GM19438 (cell line): Measurements from ENCODE around the gene APOA5.
"Not testable (repeated sequence)": the region's sequence is repeated elsewhere in the genome, so short reads cannot be mapped to it uniquely, and the experiment has no call there.

Experiments
- ATAC-seq: cut with Tn5 transposase; IDR thresholded peaks from one replicate; pipeline ENCODE4 v1.9.1; 2021; ENCODE audit warnings: low read depth; ENCODE audit not compliant: unreplicated experiment

APOA5 gene, protein sequence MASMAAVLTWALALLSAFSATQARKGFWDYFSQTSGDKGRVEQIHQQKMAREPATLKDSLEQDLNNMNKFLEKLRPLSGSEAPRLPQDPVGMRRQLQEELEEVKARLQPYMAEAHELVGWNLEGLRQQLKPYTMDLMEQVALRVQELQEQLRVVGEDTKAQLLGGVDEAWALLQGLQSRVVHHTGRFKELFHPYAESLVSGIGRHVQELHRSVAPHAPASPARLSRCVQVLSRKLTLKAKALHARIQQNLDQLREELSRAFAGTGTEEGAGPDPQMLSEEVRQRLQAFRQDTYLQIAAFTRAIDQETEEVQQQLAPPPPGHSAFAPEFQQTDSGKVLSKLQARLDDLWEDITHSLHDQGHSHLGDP

DNA sequence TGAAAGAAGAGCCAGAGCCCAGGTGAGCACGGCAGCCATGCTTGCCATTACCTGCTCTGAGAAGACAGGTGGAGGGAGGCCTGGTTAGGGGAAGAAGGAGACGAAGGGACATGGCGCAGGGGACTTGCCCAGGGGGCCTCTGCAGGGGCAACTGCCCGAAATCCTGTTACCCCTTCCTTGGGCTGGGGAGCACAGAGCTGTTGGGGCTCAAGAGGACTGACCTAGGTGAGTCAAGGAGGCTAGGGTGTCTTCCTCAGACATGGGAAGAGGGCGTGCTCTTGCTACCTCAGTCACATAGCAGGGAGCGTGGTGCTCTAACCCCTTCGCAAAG lies at the start of gene APOA5:
APOA5 (minus strand) TSS at position 67 of the 331 bp plus-strand sequence; CDS start at position 48, 19 bp downstream.
- no peak for ATAC-seq

DNA sequence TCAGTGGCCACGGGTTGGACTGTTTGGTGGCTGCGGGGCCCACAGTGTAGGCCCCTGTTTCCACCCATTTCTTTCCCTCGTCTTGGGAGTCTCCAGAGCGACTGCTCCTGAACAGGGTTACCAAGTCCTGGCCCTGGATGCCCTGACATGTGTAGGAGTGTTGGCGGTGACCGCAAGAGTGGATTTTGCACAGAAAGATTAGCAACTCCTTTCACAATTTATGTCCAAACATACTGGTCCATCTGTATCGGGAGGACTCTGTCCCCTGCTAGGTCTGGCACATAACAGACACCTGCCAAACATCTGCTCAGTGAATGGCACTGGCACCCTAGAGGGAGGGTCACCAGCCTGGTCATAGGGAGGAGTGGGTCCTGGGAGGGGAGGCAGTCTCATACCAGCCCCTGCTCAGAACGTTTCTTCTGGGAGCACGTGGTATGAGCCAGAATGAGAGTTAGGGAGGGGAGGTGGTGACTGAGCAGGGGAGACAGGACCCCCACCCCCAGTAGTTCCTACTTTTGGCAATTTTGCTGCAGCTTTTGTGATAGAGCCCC lies 49.1 kb upstream of the APOA5 start:
- ATAC-seq: no peak

DNA sequence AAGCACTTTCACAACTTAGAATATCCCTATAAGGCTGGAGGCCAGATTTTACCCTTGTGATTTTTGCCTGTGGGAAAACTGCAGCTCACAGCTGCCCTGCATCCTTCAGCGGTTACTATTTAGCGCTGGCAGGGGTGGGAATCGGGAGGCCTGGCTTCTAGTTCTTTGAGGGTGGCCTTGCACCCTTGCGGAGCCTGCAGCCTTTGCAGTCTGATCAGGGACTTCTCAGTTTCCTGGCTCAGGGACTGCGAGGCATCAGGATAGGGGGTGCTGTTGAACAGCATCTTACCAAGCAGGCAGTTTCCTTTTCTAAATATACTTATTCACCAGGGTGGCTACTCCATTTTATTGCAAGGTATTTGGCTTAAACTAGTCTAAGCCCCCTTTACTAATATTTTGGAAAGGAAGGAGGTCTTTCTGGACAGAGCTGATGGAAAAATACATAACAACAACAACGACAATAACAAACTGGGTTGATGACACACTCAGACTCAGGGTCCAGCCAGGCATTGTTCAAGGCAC lies 48.6 kb upstream of the APOA5 start:
- no peak for ATAC-seq

DNA sequence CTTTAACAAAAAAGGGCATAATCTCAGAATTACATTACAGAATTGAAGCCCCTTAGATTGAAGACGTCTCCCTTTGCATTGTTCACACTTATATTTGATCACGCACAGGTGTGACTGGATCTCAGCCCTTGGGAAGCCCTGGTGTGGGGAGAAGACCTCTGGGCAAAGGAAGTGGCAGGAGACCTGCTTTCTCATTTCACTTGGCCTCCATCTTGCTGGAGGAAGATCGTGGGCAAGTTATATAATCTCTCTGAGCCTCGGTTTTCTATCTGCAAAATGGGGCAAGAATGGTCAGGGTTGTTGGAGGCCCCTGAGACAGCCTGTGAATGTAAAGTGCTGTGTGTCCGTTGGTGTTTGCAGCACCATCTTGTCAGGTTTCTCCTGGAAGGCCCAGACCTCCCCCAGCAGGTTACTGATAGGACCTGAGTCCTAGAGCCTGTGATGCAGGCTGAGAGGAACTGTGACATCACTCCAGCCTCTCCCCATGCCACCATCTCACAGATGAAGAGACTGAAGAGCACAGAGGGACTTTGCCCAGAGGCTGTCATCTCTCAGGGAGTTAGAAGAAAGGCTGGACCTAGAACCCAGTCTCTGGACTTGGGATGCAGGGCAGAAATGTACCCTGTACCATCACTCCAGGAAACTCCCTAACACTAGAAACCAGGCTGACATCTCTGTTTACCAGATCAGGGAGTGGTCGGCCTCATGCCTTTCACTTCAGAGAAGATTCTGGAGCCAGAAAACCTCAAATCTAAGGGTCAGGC lies 46.8 kb upstream of the APOA5 start:
- ATAC-seq: no peak

DNA sequence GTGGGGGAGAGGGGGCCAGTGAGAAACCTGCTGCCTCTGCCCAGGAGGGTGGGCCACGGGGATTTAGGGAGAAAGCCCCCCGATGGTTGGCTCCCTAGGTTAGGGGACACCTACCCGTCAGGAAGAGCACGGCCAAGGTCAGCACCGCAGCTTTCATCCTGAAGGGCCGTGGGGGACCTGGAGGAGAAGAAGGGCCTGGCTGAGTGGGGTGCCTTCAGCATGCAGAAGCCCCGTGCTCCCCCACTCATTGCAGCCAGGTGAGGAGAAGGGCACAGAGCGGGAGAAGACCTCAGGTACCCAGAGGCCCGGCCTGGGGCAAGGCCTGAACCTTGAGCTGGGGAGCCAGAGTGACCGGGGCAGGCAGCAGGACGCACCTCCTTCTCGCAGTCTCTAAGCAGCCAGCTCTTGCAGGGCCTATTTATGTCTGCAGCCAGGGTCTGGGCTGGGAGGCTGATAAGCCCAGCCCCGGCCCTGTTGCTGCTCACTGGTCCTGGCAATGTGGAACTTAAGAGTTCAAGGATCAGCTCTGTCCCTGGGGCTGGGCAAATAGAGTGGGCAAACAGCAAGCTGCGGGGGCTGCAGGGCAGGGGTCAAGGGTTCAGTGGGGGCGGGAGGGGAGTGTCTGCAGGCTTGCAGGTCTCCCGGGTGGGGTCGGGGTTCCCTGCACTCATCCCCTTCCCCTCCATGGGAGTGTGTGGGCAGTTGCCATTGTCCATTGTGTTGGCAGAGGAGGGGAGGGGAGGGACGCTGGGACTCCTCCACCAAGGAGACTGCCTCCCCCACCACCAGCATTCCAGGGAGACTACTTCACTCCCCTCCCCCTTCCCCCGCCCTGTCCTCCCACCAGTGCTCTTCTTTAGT lies 45.8 kb upstream of the APOA5 start, which contains the start of gene APOA1:
APOA1 (minus strand) TSS at position 392 of the 861 bp plus-strand sequence; CDS start at position 157, 235 bp downstream.
- ATAC-seq: no peak

DNA sequence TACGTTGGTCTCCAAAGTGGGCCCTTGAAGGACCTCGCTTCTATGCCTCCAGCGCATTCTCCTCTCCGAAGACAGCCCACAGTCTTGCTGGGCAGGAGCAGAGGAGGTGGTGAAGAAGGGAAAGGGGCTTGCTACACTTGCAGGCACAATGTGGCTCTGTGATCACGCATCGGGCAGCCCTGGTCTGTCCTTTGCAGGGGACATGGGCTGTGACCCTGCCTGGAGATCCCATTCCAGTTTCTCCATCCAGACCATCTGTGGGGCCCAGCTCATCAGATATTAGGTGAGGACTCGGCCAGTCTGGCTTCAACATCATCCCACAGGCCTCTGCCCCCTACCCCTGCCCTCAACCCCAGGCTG lies 44.9 kb upstream of the APOA5 start:
- no peak for ATAC-seq

DNA sequence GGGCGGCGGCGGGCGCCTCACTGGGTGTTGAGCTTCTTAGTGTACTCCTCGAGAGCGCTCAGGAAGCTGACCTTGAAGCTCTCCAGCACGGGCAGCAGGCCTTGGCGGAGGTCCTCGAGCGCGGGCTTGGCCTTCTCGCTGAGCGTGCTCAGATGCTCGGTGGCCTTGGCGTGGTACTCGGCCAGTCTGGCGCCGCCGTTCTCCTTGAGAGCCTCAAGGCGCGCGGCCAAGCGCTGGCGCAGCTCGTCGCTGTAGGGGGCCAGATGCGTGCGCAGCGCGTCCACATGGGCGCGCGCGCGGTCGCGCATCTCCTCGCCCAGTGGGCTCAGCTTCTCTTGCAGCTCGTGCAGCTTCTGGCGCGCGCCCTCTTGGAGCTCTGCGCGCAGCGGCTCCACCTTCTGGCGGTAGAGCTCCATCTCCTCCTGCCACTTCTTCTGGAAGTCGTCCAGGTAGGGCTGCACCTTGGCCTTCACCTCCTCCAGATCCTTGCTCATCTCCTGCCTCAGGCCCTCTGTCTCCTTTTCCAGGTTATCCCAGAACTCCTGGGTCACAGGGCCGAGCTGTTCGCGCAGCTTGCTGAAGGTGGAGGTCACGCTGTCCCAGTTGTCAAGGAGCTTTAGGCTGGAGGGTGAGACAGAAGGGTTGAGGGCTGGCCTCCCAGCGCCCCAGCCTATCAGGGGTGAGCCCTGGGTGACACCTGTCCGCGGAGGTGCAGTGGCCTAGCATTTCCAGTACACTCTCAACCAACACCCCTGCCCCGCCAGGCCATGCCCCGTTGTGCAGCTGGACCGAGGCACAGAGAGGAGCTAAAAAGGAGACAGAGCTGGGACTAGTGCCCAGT lies 44.3 kb upstream of the APOA5 start:
- peak; percentile 89 for ATAC-seq

DNA sequence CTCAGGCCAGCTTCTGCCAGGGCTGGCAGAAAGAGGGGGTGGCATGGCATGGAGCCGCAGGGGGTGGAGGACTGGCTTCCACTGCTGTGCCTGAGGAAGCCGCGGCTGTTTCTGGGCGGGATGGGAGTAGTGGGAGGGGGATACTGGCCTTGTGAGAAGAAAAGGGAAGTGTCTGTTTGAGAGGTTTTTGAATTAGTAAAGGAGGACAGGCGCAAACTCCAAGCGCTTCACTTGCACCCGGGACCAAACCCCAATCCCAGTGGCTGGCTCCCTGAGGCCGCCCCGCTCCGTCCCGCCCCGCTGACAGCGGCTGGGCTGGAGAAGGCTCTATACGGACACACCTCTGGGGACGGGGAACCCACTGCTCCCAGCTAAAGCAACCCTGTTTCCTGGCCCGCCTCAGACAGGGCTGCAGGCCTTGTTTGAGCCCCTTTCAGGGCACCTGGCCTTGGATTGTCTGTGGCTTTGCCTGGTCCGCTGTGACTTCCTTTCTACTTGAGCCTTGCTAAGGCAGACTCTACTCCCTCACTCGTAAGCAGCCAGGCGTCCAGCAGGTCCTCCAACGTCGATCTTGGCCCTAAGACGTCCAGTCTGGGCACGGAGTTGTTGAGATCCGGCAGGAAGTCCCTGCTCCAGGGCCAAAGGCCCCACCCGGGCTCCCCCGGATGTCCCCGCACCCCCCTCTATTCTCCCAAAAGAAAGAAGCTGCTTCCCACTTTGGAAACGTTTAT lies 43.5 kb upstream of the APOA5 start:
- ATAC-seq: peak; percentile 26

DNA sequence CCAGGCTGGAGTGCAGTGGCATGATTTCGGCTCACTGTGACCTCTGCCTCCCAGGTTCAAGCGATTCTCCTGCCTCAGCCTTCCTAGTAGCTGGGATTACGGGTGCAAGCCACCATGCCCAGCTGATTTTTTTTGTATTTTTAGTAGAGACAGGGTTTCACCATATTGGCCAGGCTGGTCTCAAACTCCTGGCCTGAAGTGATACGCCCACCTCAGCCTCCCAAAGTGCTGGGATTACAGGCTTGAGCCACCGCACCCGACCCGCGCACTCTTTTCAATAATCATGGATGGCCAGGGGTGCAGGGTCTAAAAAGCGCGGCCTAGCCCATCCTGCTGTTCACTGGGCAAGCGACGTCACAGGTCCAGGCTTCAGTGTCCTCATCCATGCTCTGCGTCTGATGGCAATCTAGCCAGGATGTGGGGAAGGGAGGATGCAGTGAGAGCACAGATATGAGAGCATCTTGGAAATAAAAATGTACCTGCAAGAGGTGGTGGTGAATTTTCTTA lies 42.9 kb upstream of the APOA5 start:
- ATAC-seq: not testable (repeated sequence)

DNA sequence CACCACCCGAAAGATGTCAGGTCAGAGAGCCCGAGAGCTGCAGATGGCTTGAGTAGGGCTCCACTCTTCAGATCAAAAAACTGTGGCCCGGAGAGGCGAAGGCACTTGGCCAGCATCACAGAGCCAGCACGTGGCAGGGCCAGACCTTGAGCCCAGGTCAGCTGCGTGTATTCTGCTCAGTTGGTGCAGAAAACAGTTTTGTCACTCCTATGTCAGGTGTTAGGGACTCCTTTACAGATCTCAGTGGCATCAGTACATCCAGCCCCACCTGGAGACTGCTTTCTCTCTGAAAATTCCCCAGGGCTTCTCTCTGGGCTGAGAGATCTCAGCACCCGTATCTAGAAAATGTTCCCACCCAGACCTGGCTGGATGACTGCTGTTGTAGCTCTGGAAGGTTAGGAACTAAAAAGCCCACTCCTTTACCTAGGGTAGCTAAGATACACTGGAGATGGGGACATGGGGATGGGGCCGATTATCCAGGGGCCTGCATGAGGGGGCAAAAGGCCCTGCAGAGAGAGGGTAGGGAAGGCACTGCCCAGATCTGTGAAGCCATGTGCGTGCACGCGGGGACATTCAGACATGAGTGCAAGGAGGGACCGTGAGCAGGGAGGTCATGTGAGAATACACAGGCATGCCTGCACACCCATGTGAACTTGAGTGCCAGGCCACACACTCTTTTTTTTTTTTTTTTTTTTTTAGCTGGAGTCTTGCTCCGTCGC lies 42.3 kb upstream of the APOA5 start:
- no peak for ATAC-seq

DNA sequence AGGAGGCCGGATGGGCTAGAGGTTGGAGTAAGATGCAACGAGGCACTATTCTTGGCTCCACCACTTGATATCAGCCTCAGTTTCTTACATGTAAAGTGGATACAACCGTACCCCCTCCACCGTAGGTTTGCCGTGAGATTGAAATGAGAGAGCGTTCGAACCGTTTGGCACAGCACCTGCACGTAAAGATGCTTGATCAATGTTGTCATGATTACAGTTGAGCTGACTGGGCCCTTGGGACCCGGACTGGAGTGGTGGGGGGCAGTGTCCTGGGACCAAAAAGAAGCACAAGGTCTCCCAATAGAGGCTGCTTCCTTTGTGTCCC lies 41.8 kb upstream of the APOA5 start:
- no peak for ATAC-seq

DNA sequence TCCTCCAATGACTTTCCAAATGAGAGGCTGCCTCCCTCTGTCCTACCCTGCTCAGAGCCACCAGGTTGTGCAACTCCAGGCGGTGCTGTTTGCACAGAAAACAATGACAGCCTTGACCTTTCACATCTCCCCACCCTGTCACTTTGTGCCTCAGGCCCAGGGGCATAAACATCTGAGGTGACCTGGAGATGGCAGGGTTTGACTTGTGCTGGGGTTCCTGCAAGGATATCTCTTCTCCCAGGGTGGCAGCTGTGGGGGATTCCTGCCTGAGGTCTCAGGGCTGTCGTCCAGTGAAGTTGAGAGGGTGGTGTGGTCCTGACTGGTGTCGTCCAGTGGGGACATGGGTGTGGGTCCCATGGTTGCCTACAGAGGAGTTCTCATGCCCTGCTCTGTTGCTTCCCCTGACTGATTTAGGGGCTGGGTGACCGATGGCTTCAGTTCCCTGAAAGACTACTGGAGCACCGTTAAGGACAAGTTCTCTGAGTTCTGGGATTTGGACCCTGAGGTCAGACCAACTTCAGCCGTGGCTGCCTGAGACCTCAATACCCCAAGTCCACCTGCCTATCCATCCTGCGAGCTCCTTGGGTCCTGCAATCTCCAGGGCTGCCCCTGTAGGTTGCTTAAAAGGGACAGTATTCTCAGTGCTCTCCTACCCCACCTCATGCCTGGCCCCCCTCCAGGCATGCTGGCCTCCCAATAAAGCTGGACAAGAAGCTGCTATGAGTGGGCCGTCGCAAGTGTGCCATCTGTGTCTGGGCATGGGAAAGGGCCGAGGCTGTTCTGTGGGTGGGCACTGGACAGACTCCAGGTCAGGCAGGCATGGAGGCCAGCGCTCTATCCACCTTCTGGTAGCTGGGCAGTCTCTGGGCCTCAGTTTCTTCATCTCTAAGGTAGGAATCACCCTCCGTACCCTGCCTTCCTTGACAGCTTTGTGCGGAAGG lies 40.9 kb upstream of the APOA5 start:
- no peak for ATAC-seq

DNA sequence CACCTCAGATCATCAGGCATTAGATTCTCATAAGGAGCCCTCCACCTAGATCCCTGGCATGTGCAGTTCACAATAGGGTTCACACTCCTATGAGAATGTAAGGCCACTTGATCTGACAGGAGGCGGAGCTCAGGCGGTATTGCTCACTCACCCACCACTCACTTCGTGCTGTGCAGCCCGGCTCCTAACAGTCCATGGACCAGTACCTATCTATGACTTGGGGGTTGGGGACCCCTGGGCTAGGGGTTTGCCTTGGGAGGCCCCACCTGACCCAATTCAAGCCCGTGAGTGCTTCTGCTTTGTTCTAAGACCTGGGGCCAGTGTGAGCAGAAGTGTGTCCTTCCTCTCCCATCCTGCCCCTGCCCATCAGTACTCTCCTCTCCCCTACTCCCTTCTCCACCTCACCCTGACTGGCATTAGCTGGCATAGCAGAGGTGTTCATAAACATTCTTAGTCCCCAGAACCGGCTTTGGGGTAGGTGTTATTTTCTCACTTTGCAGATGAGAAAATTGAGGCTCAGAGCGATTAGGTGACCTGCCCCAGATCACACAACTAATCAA lies 40.2 kb upstream of the APOA5 start:
- no peak for ATAC-seq

DNA sequence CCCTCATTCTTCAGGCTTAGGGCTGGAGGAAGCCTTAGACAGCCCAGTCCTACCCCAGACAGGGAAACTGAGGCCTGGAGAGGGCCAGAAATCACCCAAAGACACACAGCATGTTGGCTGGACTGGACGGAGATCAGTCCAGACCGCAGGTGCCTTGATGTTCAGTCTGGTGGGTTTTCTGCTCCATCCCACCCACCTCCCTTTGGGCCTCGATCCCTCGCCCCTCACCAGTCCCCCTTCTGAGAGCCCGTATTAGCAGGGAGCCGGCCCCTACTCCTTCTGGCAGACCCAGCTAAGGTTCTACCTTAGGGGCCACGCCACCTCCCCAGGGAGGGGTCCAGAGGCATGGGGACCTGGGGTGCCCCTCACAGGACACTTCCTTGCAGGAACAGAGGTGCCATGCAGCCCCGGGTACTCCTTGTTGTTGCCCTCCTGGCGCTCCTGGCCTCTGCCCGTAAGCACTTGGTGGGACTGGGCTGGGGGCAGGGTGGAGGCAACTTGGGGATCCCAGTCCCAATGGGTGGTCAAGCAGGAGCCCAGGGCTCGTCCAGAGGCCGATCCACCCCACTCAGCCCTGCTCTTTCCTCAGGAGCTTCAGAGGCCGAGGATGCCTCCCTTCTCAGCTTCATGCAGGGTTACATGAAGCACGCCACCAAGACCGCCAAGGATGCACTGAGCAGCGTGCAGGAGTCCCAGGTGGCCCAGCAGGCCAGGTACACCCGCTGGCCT lies 38.7 kb upstream of the APOA5 start:
- no peak for ATAC-seq

DNA sequence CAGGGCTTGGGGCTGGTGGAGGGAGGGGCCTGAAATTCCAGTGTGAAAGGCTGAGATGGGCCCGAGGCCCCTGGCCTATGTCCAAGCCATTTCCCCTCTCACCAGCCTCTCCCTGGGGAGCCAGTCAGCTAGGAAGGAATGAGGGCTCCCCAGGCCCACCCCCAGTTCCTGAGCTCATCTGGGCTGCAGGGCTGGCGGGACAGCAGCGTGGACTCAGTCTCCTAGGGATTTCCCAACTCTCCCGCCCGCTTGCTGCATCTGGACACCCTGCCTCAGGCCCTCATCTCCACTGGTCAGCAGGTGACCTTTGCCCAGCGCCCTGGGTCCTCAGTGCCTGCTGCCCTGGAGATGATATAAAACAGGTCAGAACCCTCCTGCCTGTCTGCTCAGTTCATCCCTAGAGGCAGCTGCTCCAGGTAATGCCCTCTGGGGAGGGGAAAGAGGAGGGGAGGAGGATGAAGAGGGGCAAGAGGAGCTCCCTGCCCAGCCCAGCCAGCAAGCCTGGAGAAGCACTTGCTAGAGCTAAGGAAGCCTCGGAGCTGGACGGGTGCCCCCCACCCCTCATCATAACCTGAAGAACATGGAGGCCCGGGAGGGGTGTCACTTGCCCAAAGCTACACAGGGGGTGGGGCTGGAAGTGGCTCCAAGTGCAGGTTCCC lies 38.0 kb upstream of the APOA5 start, which contains the start of gene APOC3:
APOC3 (plus strand) TSS at position 383 of the 659 bp plus-strand sequence. CDS start 676 bp downstream, outside the sequence.
- ATAC-seq: no peak
